HG03025 (cell line): ENCODE results near the gene UBAC1.
"Not testable (repeated sequence)": the region's sequence is repeated elsewhere in the genome, so short reads cannot be mapped to it uniquely, and the experiment has no call there.

Experiments used
- ATAC-seq: cut with Tn5 transposase; IDR thresholded peaks from one replicate; pipeline ENCODE4 v1.9.1; 2021; ENCODE audit warnings: mild to moderate bottlenecking, moderate library complexity; ENCODE audit not compliant: unreplicated experiment, low FRiP score

Gene UBAC1

GRCh38 chr9:135905380-135906258 lies 55.6 kb downstream of the UBAC1 start:
- ATAC-seq, result no peak

GRCh38 chr9:135903786-135904520 lies 57.2 kb downstream of the UBAC1 start:
- ATAC-seq, result no peak

- ATAC-seq, result no peak
Observed at GRCh38 chr9:135903358-135903656, 57.9 kb downstream of the UBAC1 start.

- no peak for ATAC-seq
Observed at GRCh38 chr9:135902655-135903357, 58.4 kb downstream of the UBAC1 start.

GRCh38 chr9:135901826-135902225 lies 59.3 kb downstream of the UBAC1 start:
- no peak for ATAC-seq

GRCh38 chr9:135901031-135901758 lies 60.0 kb downstream of the UBAC1 start:
- ATAC-seq, result no peak

GRCh38 chr9:135898634-135899407 lies 62.4 kb downstream of the UBAC1 start:
- no peak for ATAC-seq

GRCh38 chr9:135896626-135897025 lies 64.5 kb downstream of the UBAC1 start:
- no peak for ATAC-seq

- no peak for ATAC-seq
Observed at GRCh38 chr9:135896205-135896604, 65.0 kb downstream of the UBAC1 start.

- no peak for ATAC-seq
Observed at GRCh38 chr9:135895202-135895848, 65.8 kb downstream of the UBAC1 start.

GRCh38 chr9:135893104-135893503 lies 68.1 kb downstream of the UBAC1 start:
- ATAC-seq, result no peak

GRCh38 chr9:135892327-135892726 lies 68.8 kb downstream of the UBAC1 start:
- not testable (repeated sequence) for ATAC-seq

GRCh38 chr9:135891027-135891631 lies 70.0 kb downstream of the UBAC1 start:
- no peak for ATAC-seq

GRCh38 chr9:135890190-135891026 lies 70.8 kb downstream of the UBAC1 start:
- no peak for ATAC-seq

- no peak for ATAC-seq
Observed at GRCh38 chr9:135889564-135890189, 71.5 kb downstream of the UBAC1 start.

GRCh38 chr9:135888766-135889394 lies 72.3 kb downstream of the UBAC1 start:
- no peak for ATAC-seq

GRCh38 chr9:135888126-135888765 lies 72.9 kb downstream of the UBAC1 start:
- no peak for ATAC-seq
